ENCODE results near the gene AGO4. TPM values are rescaled to one million over a fixed set of nuclear protein-coding genes. Genes with fewer than 3 reads are reported as not detected.
"Not testable (repeated sequence)": the region's sequence is repeated elsewhere in the genome, so short reads cannot be mapped to it uniquely, and the experiment has no call there.

The AGO4 gene
- total RNA-seq, 4 donors from 2014 or later: 26.7 to 51.7 (median 33.3) TPM

GRCh38 chr1:35866991-35867390 lies 59.2 kb downstream of the AGO4 start:
- WGBS: 88% methylated on average over 3 of the region's 3 CpGs
- DNase-seq (ENCODE audit: low spot score in 2 of 2): no peak
- Histone ChIP-seq H3K4me1 (no peaks in the 10 kb centered on the region), H3K4me3 (no peak overlapping the region), H3K36me3 (no peaks in the 10 kb centered on the region), H3K27ac (no peak overlapping the region), H3K9me3 (no peaks in the 10 kb centered on the region), H3K27me3 (no peaks in the 10 kb centered on the region)
- TF ChIP-seq EP300 (IDR thresholded peaks at IDR 0.05): no peak
- no peak for TF ChIP-seq POLR2A (IDR thresholded peaks at IDR 0.05)
- TF ChIP-seq POLR2AphosphoS5 (IDR thresholded peaks at IDR 0.05): no peak
- no peak for TF ChIP-seq CTCF (IDR thresholded peaks at IDR 0.05)

- not testable (repeated sequence) for H3K36me3 ChIP-seq; DNase-seq (ENCODE audit: low spot score in 2 of 2); H3K27ac ChIP-seq; H3K4me3 ChIP-seq; H3K4me1 ChIP-seq; H3K9me3 ChIP-seq; H3K27me3 ChIP-seq
- 88% methylated on average over 34 of the region's 34 CpGs for WGBS
Observed at GRCh38 chr1:35869245-35869950, 61.6 kb downstream of the AGO4 start.

GRCh38 chr1:35870651-35871309 lies 63.0 kb downstream of the AGO4 start:
- TF ChIP-seq POLR2A (IDR thresholded peaks at IDR 0.05) (no peak), CTCF (IDR thresholded peaks at IDR 0.05) (no peak)
- no peak overlapping the region for H3K4me3 ChIP-seq
- no peaks in the 10 kb centered on the region for H3K9me3 ChIP-seq
- H3K27ac ChIP-seq: no peak overlapping the region
- H3K36me3 ChIP-seq: no peaks in the 10 kb centered on the region
- no peaks in the 10 kb centered on the region for H3K27me3 ChIP-seq
- no peaks in the 10 kb centered on the region for H3K4me1 ChIP-seq
- 95% methylated on average over 2 of the region's 2 CpGs for WGBS
- no peak for DNase-seq (ENCODE audit: low spot score in 2 of 2)

- Histone ChIP-seq H3K36me3 (no peaks in the 10 kb centered on the region), H3K4me3 (no peak overlapping the region), H3K27me3 (no peaks in the 10 kb centered on the region), H3K9me3 (no peaks in the 10 kb centered on the region), H3K4me1 (no peaks in the 10 kb centered on the region), H3K27ac (no peak overlapping the region)
- TF ChIP-seq POLR2A (IDR thresholded peaks at IDR 0.05) (no peak), POLR2AphosphoS5 (IDR thresholded peaks at IDR 0.05) (no peak), CTCF (IDR thresholded peaks at IDR 0.05) (no peak), EP300 (IDR thresholded peaks at IDR 0.05) (no peak)
- DNase-seq (ENCODE audit: low spot score in 2 of 2): no peak
- WGBS: 86% methylated on average over 4 of the region's 4 CpGs
Observed at GRCh38 chr1:35873243-35873750, 65.5 kb downstream of the AGO4 start.

GRCh38 chr1:35874115-35874514 lies 66.3 kb downstream of the AGO4 start:
- H3K4me3 ChIP-seq; H3K9me3 ChIP-seq; H3K27me3 ChIP-seq; H3K4me1 ChIP-seq; H3K36me3 ChIP-seq; DNase-seq (ENCODE audit: low spot score in 2 of 2); H3K27ac ChIP-seq: not testable (repeated sequence)
- 89% methylated on average over 4 of the region's 4 CpGs for WGBS

GRCh38 chr1:35876988-35877387 lies 69.2 kb downstream of the AGO4 start:
- Histone ChIP-seq H3K4me1 (no peaks in the 10 kb centered on the region), H3K27ac (no peak overlapping the region), H3K27me3 (no peaks in the 10 kb centered on the region), H3K36me3 (no peaks in the 10 kb centered on the region), H3K9me3 (no peaks in the 10 kb centered on the region), H3K4me3 (no peak overlapping the region)
- TF ChIP-seq POLR2A (IDR thresholded peaks at IDR 0.05) (no peak), CTCF (IDR thresholded peaks at IDR 0.05) (no peak), POLR2AphosphoS5 (IDR thresholded peaks at IDR 0.05) (no peak), EP300 (IDR thresholded peaks at IDR 0.05) (no peak)
- 48% methylated on average over 5 of the region's 5 CpGs for WGBS
- no peak for DNase-seq (ENCODE audit: low spot score in 2 of 2)
